ENCODE data around the gene THTPA.
A peak's percentile ranks its signal among the peaks of the same experiment; 100 is the strongest.

The THTPA gene

GRCh38 chr14:23559010-23559925 is 3.2 kb downstream of the THTPA start:
- no peaks in the 10 kb centered on the region for H3K27me3 ChIP-seq
- DNase-seq = peak; percentile 76
- TF ChIP-seq CTCF (IDR thresholded peaks at IDR 0.05; ENCODE audit: low read depth, low read length) = peak; percentile 99
- H3K36me3 ChIP-seq = peaks cover 12% of the 10 kb centered on the region
- no peaks in the 10 kb centered on the region; the same call in 1 of the 2 replicates for H3K4me1 ChIP-seq
- H3K9me3 ChIP-seq = no peaks in the 10 kb centered on the region
- no peak overlapping the region for H3K4me3 ChIP-seq (ENCODE audit: low read depth, low read length)

- H3K4me1 ChIP-seq = no peaks in the 10 kb centered on the region; the same call in 1 of the 2 replicates
- no peak for DNase-seq
- H3K36me3 ChIP-seq = peaks cover 12% of the 10 kb centered on the region
- H3K27me3 ChIP-seq = no peaks in the 10 kb centered on the region
- H3K4me3 ChIP-seq (ENCODE audit: low read depth, low read length) = no peak overlapping the region
- H3K9me3 ChIP-seq = no peaks in the 10 kb centered on the region
- TF ChIP-seq CTCF (IDR thresholded peaks at IDR 0.05; ENCODE audit: low read depth, low read length) = no peak
These were observed 4.0 kb downstream of the THTPA start for GRCh38 chr14:23559926-23560520.

GRCh38 chr14:23561259-23561658 is 5.2 kb downstream of the THTPA start:
- Histone ChIP-seq H3K4me3 (ENCODE audit: low read depth, low read length) (no peak overlapping the region), H3K9me3 (no peaks in the 10 kb centered on the region), H3K36me3 (peaks cover 12% of the 10 kb centered on the region), H3K27me3 (no peaks in the 10 kb centered on the region), H3K4me1 (no peaks in the 10 kb centered on the region; the same call in 1 of the 2 replicates)
- no peak for DNase-seq
- TF ChIP-seq CTCF (IDR thresholded peaks at IDR 0.05; ENCODE audit: low read depth, low read length) = no peak

- TF ChIP-seq CTCF (IDR thresholded peaks at IDR 0.05; ENCODE audit: low read depth, low read length) = no peak
- H3K36me3 ChIP-seq = peaks cover 12% of the 10 kb centered on the region
- DNase-seq = no peak
These were observed 6.1 kb downstream of the THTPA start for GRCh38 chr14:23561873-23562821.

GRCh38 chr14:23562822-23563472 is 6.9 kb downstream of the THTPA start:
- Histone ChIP-seq H3K27me3 (no peaks in the 10 kb centered on the region), H3K9me3 (no peaks in the 10 kb centered on the region), H3K36me3 (peaks cover 12% of the 10 kb centered on the region), H3K4me3 (ENCODE audit: low read depth, low read length) (no peak overlapping the region), H3K4me1 (peaks cover 4% of the 10 kb centered on the region; the same call in 1 of the 2 replicates)
- peak; percentile 78 for DNase-seq
- TF ChIP-seq CTCF (IDR thresholded peaks at IDR 0.05; ENCODE audit: low read depth, low read length) = peak; percentile 98

More at GRCh38 chr14:23561873-23562821, 6.1 kb downstream of the THTPA start:
- Histone ChIP-seq H3K4me1 (no peaks in the 10 kb centered on the region; the same call in 1 of the 2 replicates), H3K4me3 (ENCODE audit: low read depth, low read length) (no peak overlapping the region), H3K9me3 (no peaks in the 10 kb centered on the region), H3K27me3 (no peaks in the 10 kb centered on the region)
